GM21576 (cell line): Measurements from ENCODE around the gene GATA2.

Experiments
- ATAC-seq: cut with Tn5 transposase; IDR thresholded peaks from one replicate; pipeline ENCODE4 v1.9.1; 2021; ENCODE audit warnings: mild to moderate bottlenecking, moderate library complexity; ENCODE audit not compliant: unreplicated experiment

Gene GATA2

GRCh38 chr3:128458746-128459460 is 34.1 kb downstream of the GATA2 start:
- ATAC-seq = no peak

GRCh38 chr3:128457937-128458336 is 35.1 kb downstream of the GATA2 start:
- no peak for ATAC-seq

GRCh38 chr3:128456776-128457715 is 36.0 kb downstream of the GATA2 start:
- ATAC-seq = no peak

GRCh38 chr3:128455786-128456748 is 36.9 kb downstream of the GATA2 start:
- no peak for ATAC-seq

GRCh38 chr3:128455116-128455515 is 37.9 kb downstream of the GATA2 start:
- ATAC-seq = no peak

GRCh38 chr3:128454310-128454618 is 38.7 kb downstream of the GATA2 start:
- ATAC-seq = no peak

- ATAC-seq = no peak
Observed at GRCh38 chr3:128453501-128454309, 39.3 kb downstream of the GATA2 start.

GRCh38 chr3:128452678-128453275 is 40.2 kb downstream of the GATA2 start:
- ATAC-seq = no peak

GRCh38 chr3:128452120-128452519 is 40.9 kb downstream of the GATA2 start:
- no peak for ATAC-seq

- no peak for ATAC-seq
Observed at GRCh38 chr3:128449111-128449638, 43.8 kb downstream of the GATA2 start.

- no peak for ATAC-seq
Observed at GRCh38 chr3:128448491-128448890, 44.5 kb downstream of the GATA2 start.

- ATAC-seq = no peak
Observed at GRCh38 chr3:128447561-128448013, 45.4 kb downstream of the GATA2 start.

- ATAC-seq = no peak
Observed at GRCh38 chr3:128446821-128447220, 46.2 kb downstream of the GATA2 start.

- ATAC-seq = no peak
Observed at GRCh38 chr3:128445357-128445756, 47.6 kb downstream of the GATA2 start.

- no peak for ATAC-seq
Observed at GRCh38 chr3:128443771-128444170, 49.2 kb downstream of the GATA2 start.

GRCh38 chr3:128442949-128443348 is 50.1 kb downstream of the GATA2 start:
- no peak for ATAC-seq

GRCh38 chr3:128442070-128442469 is 50.9 kb downstream of the GATA2 start:
- ATAC-seq = no peak

GRCh38 chr3:128439226-128439625 is 53.8 kb downstream of the GATA2 start:
- ATAC-seq = no peak

- no peak for ATAC-seq
Observed at GRCh38 chr3:128438488-128439072, 54.4 kb downstream of the GATA2 start.
